ENCODE data around the gene ASB13. TPM values are rescaled to one million over a fixed set of nuclear protein-coding genes. Genes with fewer than 3 reads are reported as not detected.

Gene ASB13
- total RNA-seq, 1 experiment from 2014 or later: 17.9 TPM

DNA sequence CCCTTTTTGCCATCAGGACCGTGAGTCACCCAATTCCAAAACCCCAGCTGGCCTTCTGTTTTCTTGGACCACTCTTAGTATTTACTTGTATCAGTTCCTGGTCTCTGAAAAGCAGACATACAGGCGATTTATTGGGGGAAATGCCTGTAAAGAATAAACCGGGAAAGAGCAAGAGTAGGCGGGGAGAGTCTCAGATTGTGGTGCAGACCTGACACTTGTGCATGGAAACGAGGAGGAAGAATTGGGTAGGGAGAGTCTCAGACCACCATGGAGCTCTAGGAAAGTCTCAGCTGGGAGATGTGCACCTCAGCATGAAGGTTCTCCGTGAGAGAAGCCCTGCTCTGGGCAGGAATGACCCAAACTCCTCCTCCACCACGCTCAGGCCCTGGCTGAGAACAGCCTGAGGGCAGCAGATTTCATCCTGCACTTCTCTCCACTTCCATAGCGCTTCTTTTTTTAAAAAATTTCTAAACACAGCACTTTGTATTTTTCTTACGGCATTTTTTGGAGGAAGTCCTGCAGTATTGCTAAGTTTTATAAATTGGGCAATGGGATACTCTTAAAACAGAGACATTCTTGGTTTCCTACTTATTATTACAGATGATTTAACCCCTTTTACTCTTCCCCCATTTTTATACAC, 12.1 kb upstream of the ASB13 start:
- no peak for DNase-seq (ENCODE audit: low spot score)
- in situ Hi-C loops (cut with HindIII; ENCODE audit: low sequenced_read_pairs): no loop called here

GRCh38 chr10:5670662-5671375, 4.4 kb upstream of the ASB13 start:
- no peak for DNase-seq (ENCODE audit: low spot score)
- in situ Hi-C loops (cut with HindIII; ENCODE audit: low sequenced_read_pairs): no loop called here

GRCh38 chr10:5669604-5670003, 3.2 kb upstream of the ASB13 start:
- in situ Hi-C loops (cut with HindIII; ENCODE audit: low sequenced_read_pairs): no loop called here
- no peak for DNase-seq (ENCODE audit: low spot score)

- no peak for DNase-seq (ENCODE audit: low spot score)
- in situ Hi-C loops (cut with HindIII; ENCODE audit: low sequenced_read_pairs): no loop called here
Measured at GRCh38 chr10:5668429-5668828, 2.0 kb upstream of the ASB13 start.

DNA sequence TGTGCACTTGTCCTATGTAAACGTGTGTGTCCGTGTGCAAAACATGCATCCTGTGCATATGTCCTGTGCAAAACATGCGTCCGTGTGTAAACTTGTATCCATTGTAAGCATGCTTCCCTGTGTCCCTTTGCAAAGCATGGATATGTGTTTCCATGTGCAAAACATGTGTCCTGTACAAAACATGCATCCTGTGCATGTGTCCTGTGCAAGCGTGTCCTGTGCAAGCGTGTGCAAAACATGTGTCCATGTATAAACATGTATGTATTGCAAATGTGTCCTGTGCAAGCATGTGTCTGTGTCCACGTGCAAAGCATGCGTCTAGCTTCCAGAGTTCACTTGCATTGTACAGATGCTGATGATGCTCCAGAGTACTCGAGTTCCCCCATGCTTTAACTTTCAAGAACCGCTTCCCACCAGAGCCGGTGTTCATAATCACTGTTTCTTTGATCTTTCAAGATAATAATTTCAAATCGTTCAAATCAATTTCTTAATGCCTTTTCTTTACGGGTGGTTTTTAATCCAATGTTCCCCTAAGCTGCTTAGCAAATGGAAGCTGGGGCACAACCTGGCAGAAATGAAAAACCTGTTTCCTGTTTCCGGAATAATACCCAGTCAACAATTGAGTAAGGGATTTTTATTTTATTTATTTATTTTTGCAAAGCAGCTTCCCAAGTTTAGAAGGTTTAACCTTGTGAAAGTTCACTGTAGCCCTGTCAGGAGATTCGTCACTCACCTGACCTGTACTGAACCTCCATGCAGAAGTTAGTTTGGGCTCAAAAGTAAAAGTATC, 641 bp upstream of the ASB13 start:
- DNase-seq (ENCODE audit: low spot score): no peak
- in situ Hi-C loops (cut with HindIII; ENCODE audit: low sequenced_read_pairs): no loop called here

DNA sequence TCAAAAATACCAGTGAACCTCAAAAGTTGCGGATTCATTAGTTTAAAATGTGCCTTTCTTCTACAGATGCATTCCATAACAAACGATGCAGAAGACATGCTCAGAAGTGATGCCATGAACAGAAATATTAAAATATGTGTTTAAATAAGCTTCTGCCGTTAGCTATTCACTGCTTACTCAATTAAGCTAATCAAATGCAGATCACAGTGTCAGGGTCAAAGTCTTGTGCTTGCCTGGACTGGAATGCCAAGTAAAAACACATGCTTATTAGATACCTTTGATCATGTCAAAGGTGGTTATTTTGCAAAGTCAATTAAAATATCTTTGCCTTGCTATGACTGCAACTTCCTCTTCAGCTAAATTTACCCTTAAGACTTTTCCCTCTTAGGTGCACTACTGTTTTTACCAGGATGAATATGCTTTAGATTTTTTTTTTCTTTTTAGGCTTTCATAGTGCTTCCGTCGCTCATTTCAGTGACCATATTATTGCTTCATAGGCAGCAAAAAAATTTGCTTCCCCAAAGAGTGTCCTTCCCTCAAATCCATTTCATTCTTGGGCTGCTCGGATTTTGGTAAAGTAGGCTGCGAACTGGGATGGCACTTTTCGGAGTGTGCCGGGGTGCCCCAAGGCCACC, 905 bp downstream of the ASB13 start:
- in situ Hi-C loops (cut with HindIII; ENCODE audit: low sequenced_read_pairs): no loop called here
- peak; percentile 17 for DNase-seq (ENCODE audit: low spot score)

DNA sequence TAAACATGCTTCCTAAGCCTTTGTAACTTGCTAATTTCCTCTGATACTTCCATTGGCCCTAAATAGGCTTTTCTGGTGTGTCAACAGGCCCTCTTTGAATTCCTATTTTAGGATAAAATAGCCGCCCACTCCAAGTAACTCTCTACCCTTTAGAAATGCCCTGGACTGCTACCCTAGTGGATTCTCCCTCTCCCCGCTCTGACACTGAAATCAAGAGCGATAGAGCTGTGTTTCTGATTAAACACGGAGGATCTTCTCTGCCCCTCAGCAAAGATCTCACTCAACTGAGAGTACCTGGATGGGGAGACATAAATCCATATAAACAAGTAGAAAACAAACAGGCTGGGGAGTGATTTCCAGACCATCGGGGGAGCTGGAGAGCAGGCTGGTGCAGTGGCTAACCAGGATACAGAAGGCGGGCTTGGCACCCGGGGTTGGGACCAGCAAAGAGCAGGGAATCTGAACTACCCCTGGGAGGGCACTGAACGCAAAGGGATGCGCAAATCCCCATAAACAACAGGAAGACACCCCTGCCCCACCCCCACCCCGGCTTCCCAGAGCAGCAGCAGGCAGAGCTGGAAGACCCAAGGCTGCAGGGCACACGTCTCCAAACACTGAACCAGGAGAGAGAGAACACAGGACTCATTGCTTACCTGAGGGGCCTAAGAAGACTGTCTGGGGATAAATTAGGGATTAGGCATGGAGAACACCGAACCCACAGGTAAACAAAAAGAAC, 2.5 kb downstream of the ASB13 start:
- in situ Hi-C loops (cut with HindIII; ENCODE audit: low sequenced_read_pairs): no loop called here
- DNase-seq (ENCODE audit: low spot score): no peak

GRCh38 chr10:5662708-5663579, 3.5 kb downstream of the ASB13 start:
- in situ Hi-C loops (cut with HindIII; ENCODE audit: low sequenced_read_pairs): no loop called here
- no peak for DNase-seq (ENCODE audit: low spot score)

- in situ Hi-C loops (cut with HindIII; ENCODE audit: low sequenced_read_pairs): no loop called here
- DNase-seq (ENCODE audit: low spot score): no peak
Measured at GRCh38 chr10:5661043-5661442, 5.4 kb downstream of the ASB13 start.

DNA sequence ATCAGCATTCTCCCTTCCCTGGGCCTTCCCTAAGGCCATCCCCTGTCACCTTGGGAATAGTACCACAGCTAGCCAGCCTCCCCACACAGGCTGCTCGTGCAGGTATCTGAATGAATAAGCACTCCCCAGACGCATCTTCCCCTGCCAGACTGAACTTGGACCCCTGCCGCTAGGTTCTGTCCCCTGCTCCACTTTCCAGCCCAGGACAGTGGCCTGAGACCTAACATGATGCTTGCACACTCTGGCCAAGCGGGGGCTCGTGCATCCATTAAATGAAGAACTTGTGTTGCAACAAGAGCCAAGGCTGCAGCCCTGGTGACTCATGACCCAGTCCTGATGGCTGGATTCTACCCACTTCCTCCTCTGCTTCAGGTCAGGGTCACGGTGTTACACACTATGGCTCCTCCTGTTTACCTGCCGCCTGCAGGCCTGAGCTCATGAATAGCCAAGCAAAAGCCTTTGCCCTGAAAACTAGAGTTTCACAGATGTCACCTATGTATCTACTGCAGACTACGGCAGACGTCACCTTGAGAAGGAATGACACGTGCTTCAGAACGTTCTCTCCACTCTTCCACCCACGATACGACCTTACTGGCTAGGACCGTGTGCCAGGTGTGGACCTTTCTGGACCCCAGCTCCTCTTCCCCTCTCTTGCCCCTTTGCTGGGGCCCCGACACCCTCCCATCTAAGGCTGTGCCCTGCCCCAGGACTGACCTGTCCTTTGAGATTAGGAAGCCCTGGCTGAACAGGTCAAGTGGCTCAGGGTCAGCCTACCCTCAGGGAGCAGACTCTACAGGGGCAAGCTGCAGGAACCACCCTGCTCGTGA, 6.5 kb downstream of the ASB13 start:
- in situ Hi-C loops (cut with HindIII; ENCODE audit: low sequenced_read_pairs): no loop called here
- DNase-seq (ENCODE audit: low spot score): peak; percentile 37

DNA sequence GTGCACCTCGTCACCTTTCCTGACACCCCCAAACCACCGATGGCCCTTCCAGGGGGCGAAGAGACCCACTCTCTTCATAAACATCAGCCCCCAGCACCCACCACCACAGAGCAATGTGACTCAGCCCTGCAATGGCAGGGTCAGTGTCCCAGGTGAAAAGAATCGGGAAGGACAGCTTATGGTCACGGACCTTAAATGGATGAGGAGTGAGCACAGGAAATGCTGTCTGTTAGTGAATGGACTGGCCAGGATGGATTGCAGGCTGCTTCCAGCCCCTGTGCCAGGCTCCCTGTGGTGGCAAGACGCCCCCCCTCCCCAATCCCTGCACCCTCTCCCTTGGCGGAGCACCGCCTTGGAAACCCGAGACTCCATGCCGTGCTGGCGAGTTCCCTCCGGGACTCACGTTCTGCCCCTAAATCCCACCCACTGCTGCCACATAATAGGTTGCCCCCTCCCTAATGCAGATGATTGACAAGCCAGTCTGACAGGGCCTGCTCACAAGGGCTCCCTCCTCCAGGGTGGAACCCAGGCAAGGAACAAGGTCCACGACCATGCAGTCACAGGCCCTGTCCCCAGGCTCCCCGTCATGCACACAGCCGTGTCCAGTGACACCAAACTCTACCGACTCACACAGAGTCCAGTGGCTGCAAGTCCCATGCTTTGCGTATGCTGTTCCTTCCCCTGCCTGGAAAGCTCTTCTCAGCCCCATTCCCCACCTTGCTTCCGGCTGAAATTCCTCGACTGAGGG, 7.3 kb downstream of the ASB13 start:
- in situ Hi-C loops (cut with HindIII; ENCODE audit: low sequenced_read_pairs): no loop called here
- DNase-seq (ENCODE audit: low spot score): no peak

- DNase-seq (ENCODE audit: low spot score): no peak
- in situ Hi-C loops (cut with HindIII; ENCODE audit: low sequenced_read_pairs): no loop called here
Measured at GRCh38 chr10:5656737-5657579, 9.4 kb downstream of the ASB13 start.

- no peak for DNase-seq (ENCODE audit: low spot score)
- in situ Hi-C loops (cut with HindIII; ENCODE audit: low sequenced_read_pairs): no loop called here
Measured at GRCh38 chr10:5655121-5655520, 11.3 kb downstream of the ASB13 start.

GRCh38 chr10:5654218-5654755, 12.1 kb downstream of the ASB13 start:
- in situ Hi-C loops (cut with HindIII; ENCODE audit: low sequenced_read_pairs): no loop called here
- DNase-seq (ENCODE audit: low spot score): no peak

DNA sequence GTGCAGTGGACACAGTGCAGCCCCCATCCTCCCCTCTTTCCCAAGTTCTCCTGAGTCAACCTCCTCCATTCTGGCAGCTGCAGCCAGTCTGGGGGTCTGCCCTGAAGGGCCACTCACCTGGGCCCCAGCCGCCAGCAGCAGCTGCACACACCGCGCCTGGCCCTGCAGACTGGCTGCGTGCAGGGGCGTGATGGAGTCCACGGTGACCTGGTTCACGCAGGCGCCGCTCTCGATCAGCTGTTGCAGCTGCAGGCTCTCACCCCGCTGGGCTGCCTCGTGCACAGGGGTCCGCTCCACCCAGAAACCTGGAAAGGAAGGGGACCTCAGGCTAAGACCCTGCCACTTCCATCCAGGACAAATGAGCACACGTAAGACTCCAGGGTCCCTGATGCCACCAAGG, 13.6 kb downstream of the ASB13 start:
- in situ Hi-C loops (cut with HindIII; ENCODE audit: low sequenced_read_pairs): no loop called here
- DNase-seq (ENCODE audit: low spot score): no peak

- in situ Hi-C loops (cut with HindIII; ENCODE audit: low sequenced_read_pairs): no loop called here
- DNase-seq (ENCODE audit: low spot score): no peak
Measured at GRCh38 chr10:5651388-5651764, 15.0 kb downstream of the ASB13 start.

All from G401 (cell line).